VCaP (cell line): Measurements from ENCODE around the gene GSTM3.

Source experiments
- H3K27ac ChIP-seq: fragments of 450-650 bp; 2 replicates; pipeline ENCODE4 v1.5.1; 2017
- CTCF ChIP-seq: fragments of 450-650 bp; conservative IDR thresholded peaks from 2 replicates; pipeline ENCODE4 v1.5.1; 2017; ENCODE audit warnings: mild to moderate bottlenecking, moderate library complexity

The GSTM3 gene

GRCh38 chr1:109763646-109764415 is 23.0 kb upstream of the GSTM3 start, which contains the start of gene EPS8L3:
Gene EPS8L3 (minus strand): TSS chr1:109763923. CDS start chr1:109761749, 2,174 bp downstream.
- TF ChIP-seq CTCF, result no peak
- no peak within 1 kb of the TSS for H3K27ac ChIP-seq

GRCh38 chr1:109762821-109763645 is 22.2 kb upstream of the GSTM3 start:
- TF ChIP-seq CTCF, result no peak
- no peak overlapping the region for H3K27ac ChIP-seq

GRCh38 chr1:109762039-109762585 is 21.3 kb upstream of the GSTM3 start:
- H3K27ac ChIP-seq, result no peak overlapping the region
- no peak for TF ChIP-seq CTCF

GRCh38 chr1:109761227-109762038 is 20.6 kb upstream of the GSTM3 start:
- H3K27ac ChIP-seq, result no peak overlapping the region
- TF ChIP-seq CTCF, result no peak

- no peak for TF ChIP-seq CTCF
- H3K27ac ChIP-seq, result no peak overlapping the region
Measured at GRCh38 chr1:109760581-109761226, 19.9 kb upstream of the GSTM3 start.

- no peak for TF ChIP-seq CTCF
- H3K27ac ChIP-seq, result no peak overlapping the region
Measured at GRCh38 chr1:109759513-109760334, 18.9 kb upstream of the GSTM3 start.
